WI38 (cell line): Measurements from ENCODE around the gene ZNF554.
"Not testable (repeated sequence)": the region's sequence is repeated elsewhere in the genome, so short reads cannot be mapped to it uniquely, and the experiment has no call there.

Source experiments
- H3K4me3 ChIP-seq: 2 replicates; pipeline ENCODE4 v1.5.1; 2011; ENCODE audit warnings: low read depth, mild to moderate bottlenecking, control low read depth, low read length
- TF ChIP-seq, protein P1 (sequence below): IDR thresholded peaks from 2 replicates; pipeline ENCODE4 v1.5.1; 2012; ENCODE audit warnings: low read depth, mild to moderate bottlenecking, control low read depth, low read length

Gene ZNF554

DNA sequence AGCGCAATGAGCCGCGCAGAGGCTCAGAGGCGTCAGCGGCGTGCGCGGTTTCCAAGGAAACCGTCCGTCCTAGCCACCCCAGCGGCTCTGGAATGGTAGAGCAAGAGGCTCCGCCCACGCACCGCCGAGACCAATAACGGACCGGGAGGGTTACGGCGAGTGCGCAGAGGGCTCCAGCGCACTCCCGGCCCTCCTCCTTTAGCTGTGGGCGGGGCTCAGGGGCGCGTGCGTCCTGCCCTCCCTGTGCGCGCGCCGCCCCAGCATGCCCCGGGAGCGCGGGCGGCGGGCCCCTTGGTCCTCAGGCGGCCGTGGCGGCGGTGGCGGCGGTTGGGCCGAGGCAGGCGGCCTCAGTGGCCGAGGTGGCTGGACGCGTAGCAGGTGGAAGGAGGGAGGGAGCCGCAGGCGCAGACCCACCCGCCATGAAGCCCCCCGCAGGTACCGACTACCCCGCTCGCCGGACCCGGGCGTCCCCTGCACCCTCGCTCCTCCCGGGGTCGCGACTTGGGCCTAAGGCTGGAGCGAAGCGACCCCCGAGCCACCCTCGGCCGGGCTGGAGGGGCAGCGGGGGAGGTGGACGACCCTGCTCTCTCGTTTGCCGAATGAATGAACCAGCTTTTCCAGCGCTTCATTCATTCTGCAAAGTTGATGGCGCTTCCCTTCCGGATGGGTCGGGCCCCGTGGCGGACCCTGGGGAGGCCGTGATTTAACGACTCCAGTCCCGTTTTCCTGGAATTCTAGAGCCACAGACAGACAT lies 34.2 kb upstream of the ZNF554 start, which contains the start of gene THOP1:
THOP1 (plus strand) TSS at position 260 of the 754 bp plus-strand sequence; CDS start at position 420, 160 bp downstream.
- peak within 1 kb of the TSS; percentile 95 for H3K4me3 ChIP-seq
- TF ChIP-seq, protein P1, sequence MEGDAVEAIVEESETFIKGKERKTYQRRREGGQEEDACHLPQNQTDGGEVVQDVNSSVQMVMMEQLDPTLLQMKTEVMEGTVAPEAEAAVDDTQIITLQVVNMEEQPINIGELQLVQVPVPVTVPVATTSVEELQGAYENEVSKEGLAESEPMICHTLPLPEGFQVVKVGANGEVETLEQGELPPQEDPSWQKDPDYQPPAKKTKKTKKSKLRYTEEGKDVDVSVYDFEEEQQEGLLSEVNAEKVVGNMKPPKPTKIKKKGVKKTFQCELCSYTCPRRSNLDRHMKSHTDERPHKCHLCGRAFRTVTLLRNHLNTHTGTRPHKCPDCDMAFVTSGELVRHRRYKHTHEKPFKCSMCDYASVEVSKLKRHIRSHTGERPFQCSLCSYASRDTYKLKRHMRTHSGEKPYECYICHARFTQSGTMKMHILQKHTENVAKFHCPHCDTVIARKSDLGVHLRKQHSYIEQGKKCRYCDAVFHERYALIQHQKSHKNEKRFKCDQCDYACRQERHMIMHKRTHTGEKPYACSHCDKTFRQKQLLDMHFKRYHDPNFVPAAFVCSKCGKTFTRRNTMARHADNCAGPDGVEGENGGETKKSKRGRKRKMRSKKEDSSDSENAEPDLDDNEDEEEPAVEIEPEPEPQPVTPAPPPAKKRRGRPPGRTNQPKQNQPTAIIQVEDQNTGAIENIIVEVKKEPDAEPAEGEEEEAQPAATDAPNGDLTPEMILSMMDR = no peak

DNA sequence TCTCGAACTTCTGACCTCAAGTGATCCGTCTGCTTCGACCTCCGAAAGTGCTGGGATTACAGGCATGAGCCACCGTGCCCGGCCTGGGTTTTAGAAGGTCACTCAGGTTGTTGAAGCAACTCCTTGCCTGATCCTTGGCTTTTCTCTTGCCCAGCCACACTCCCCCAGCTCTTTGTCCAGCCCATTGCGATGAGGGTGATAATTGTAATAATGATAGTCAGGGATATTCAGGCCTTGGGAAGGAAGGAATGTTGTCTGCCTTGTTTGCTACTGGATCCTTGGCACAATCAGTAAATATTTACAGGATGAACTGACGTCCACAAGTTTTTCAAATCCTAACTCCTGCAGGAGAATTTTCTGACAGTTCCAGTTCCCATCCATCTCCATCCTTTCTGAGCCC lies 32.6 kb upstream of the ZNF554 start:
- TF ChIP-seq, protein P1 = no peak
- no peak overlapping the region for H3K4me3 ChIP-seq

DNA sequence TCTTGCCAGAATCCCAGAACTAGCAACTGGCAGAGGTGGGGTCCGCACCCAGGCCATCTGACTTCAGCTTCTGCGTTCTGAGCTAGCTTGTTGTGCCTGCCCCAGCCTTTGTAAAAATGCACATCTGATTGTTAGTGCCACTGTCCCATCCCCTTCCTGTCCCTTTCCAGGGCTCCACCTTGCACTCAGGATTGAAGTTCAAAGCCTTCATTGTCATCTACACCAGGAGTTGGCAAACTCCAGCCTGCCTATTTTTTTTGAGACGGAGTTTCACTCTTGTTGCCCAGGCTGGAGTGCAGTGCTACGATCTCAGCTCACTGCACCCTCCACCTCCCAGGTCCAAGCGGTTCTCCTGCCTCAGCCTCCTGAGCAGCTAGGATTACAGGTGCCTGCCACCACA lies 31.4 kb upstream of the ZNF554 start:
- TF ChIP-seq, protein P1 = no peak
- no peak overlapping the region for H3K4me3 ChIP-seq

DNA sequence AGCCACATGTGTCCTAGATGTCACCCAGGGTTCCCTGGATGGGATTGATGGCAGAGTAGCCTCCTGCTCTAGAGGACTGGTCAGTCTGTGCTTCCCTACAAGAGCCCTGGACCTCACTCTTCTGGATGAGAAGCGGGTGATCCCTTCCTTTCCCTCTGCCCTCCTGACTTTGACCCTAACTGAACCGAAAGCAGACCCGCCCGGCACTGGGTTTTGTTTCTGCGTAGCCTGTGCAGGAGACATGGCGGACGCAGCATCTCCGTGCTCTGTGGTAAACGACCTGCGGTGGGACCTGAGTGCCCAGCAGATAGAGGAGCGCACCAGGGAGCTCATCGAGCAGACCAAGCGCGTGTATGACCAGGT lies 29.5 kb upstream of the ZNF554 start:
- TF ChIP-seq, protein P1 = no peak
- no peak overlapping the region for H3K4me3 ChIP-seq

DNA sequence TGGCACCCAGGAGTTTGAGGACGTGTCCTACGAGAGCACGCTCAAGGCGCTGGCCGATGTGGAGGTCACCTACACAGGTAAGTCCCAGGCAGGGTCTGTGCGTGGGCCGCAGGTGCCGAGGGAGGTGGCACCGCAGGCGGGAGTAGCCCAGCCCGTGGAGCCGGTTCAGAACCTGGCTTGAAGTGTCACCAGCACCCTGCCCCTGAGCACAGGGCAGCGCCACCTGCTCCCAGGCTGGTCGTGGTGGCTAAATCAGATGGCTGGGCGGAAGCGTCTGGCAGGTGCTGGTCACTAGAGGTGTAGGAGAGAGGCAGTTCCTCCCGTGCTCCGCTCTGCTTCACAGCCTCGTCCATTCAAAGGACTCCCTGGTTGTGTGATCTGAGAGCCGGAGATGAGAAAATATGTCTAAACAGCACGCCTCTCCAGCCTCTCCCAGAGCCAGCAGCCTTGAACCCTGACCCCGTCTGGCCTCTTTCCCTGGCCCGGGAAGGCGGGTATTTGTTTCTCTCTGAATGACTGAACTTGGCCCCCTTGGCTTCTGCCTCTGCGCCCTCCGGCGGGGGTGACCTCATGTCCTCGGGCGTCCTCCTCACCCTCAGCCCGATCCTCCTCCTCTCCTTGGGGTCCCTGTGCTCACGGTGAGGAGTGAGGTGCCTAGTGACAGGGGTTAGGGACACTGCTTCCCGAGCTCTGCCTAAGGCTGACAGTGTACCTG lies 29.0 kb upstream of the ZNF554 start:
- H3K4me3 ChIP-seq = no peak overlapping the region
- TF ChIP-seq, protein P1 = no peak

DNA sequence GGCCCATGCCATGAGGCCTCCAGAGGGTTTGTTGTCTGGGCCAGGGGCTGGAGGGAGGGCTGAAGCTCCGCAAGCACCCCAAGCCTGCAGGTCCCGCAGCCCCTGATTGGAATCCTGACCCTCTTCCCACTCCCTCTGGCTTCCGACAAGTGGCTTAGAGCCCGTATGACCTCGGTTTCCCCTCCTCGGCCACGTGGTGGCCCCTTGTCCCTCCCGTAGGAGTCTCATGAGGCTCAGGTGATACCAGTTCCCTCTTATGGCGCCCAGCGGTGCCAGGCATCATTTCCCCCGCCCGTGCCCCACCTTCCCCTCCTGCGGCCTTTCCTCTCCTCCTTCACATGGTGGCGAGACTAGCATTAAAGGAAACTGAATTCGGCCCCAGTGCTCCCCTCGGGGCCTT lies 28.2 kb upstream of the ZNF554 start:
- no peak overlapping the region for H3K4me3 ChIP-seq
- TF ChIP-seq, protein P1 = no peak

DNA sequence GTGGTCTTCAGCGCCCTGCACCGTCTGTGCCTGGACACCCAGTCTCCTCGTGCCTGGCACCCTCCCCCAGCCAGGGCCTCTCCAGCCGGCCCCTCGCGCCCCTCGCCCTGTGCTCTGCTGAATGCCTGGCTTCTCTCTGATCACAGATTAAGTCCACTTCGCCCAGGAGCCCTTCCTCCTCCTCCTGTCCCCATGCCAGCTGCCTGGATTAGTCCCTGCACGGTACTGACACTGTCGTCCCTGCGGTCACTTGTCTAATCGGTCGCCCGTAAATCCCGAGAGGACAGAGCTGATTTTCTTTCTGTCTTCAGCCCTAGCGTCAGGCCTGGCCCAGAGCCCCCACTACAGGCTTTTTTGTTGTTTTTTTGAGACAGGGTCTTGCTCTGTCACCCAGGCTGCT lies 27.8 kb upstream of the ZNF554 start:
- TF ChIP-seq, protein P1 = no peak

DNA sequence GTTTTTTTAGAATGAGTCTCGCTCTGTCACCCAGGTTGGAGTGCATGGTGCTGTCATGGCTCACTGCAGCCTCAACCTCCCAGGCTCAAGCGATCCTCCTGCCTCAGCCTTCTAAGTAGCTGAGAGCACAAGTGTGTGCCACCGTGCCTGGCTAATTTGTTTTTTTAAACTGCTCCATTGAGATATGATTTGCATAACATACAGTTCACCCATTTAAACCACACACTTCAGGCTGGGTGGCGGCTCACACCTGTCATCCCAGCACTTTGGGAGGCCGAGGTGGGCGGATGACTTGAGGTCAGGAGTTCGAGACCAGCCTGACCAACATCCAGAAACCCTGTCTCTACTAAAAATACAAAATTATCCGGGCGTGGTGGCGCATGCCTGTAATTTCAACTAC lies 27.0 kb upstream of the ZNF554 start:
- not testable (repeated sequence) for H3K4me3 ChIP-seq

More for the DNA sequence above, 27.8 kb upstream of the ZNF554 start:
- no peak overlapping the region for H3K4me3 ChIP-seq
